ENCODE data around the gene HMGB3.

- TF ChIP-seq POLR2AphosphoS5 (IDR thresholded peaks at IDR 0.05; ENCODE audit: borderline replicate concordance, low read depth, low read length) (no peak), EZH2 (IDR thresholded peaks at IDR 0.05) (no peak)
Observed at GRCh38 chrX:150933945-150934350, 49.2 kb upstream of the HMGB3 start.

All from SK-N-MC (cell line).